Measurements from ENCODE around the gene MRRF.
"Not testable (repeated sequence)": the region's sequence is repeated elsewhere in the genome, so short reads cannot be mapped to it uniquely, and the experiment has no call there.

MRRF gene

GRCh38 chr9:122360891-122361290 is 96.2 kb downstream of the MRRF start:
- peak; percentile 49 for DNase-seq (ENCODE audit: low read depth)

GRCh38 chr9:122363131-122363530 is 98.4 kb downstream of the MRRF start:
- not testable (repeated sequence) for DNase-seq (ENCODE audit: low read depth)

DNA sequence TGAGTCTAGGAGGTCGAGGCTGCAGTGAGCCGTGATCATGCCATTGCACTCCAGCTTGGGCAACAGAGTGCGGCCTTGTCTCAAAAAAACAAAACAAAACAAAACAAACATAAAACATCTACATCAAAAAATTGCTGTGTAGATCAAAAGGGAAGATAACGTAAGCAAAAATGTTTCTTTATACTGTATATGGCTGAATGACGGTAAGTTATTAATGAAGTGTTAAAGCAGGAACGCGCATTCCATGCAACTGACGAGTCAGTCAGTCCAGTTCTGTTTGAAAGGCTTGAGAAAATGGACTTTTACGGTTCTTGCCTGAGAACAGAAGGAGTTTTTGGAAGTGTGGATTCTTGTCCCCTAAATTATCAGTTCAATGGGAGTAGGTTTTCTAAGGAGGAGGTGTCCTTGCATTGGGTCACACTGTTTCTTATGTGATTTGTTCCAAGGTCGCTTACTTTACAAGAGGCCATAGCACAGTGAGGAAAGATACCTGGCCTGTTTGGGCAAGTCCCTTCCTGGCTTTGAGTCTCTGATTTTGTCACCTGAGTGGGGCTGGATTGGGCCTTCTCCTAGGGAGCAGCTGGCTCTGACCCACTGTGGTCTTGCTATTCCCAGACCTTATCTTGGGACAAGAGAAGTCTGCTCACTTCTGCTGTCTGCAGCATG is 99.6 kb downstream of the MRRF start:
- peak; percentile 70 for DNase-seq (ENCODE audit: low read depth)

GRCh38 chr9:122364783-122365150 is 100.1 kb downstream of the MRRF start:
- DNase-seq (ENCODE audit: low read depth) = peak; percentile 29

- peak; percentile 57 for DNase-seq (ENCODE audit: low read depth)
Observed at GRCh38 chr9:122366074-122366660, 101.5 kb downstream of the MRRF start.

- no peak for DNase-seq (ENCODE audit: low read depth)
Observed at GRCh38 chr9:122367065-122367464, 102.4 kb downstream of the MRRF start.

DNA sequence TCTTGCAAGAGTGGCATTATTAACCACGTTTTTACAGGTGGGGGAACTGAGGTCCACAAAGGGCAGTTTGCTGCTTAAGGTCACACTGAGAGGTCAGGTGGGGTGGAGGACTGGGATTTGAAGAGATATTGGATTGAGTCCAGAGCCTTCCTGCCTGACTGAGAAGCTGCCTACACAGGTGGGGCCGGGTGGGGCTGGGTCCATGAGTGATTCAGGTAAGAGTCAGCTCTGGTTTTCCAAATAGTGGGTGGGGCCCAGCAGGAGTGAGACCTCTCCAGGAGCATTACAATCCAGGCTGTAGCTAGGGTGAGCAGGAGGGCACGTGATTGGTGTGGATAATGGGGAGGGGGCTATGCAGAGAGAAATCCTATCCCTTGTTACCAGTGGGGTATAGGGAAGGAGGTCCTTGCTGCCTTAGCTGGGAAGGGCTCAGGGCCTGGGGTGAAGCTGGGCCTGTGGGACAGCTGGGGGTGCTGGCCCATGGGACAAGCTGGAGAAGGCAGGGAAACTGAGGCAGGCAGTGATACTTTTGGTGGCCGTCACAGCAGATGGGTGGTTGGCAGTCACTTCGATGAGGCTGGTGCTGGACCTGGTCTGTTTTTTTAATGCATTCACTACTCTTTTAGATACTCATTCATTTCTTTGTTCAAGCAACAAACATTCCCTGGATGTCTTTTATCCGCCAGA is 103.2 kb downstream of the MRRF start:
- DNase-seq (ENCODE audit: low read depth) = no peak

- DNase-seq (ENCODE audit: low read depth) = no peak
Observed at GRCh38 chr9:122368642-122369041, 104.0 kb downstream of the MRRF start.

DNA sequence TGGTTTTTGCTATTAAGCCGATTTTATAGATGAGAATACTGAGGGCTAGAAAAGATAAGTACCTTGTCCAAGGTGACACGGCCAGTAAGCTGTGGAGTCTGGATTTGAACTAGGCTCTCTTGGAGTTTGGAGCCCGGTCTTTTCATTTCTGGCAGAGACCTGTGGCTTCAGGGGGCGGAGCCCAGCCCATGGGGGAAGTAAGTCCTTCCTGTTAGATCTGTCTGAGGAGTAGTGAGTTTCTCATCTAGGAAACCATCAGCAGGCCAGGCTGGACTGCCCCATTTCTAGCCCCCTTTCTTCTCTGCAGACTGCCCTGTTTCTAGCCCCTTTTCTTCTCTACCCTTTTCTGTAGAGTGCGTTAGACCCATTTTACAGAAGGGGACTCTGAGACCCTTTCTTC is 105.6 kb downstream of the MRRF start:
- DNase-seq (ENCODE audit: low read depth) = no peak

GRCh38 chr9:122370869-122371755 is 106.4 kb downstream of the MRRF start, which contains the start of gene PTGS1:
Gene PTGS1 (plus strand): TSS chr9:122371024. CDS start chr9:122371085, 61 bp downstream.
- no peak for DNase-seq (ENCODE audit: low read depth)

DNA sequence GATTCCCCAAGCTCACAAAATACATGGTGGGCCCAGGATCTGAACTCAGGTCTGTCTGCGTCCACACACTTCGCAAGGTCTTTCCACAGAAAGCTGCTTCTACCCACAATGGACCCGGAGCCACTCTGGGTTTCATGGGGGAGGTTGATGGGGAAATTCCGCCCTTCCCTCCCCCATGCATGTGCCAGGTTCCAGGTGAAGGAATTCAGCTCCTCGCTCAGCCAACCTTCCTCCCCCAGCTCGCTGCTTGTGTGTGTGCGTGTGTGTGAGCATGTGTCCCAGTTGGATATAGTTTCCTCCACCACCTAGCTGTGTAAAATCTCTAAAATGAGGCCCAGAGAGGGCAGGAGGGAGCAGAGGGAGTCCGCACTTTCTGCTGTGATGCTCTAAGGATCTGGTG is 107.2 kb downstream of the MRRF start:
- DNase-seq (ENCODE audit: low read depth) = no peak

DNA sequence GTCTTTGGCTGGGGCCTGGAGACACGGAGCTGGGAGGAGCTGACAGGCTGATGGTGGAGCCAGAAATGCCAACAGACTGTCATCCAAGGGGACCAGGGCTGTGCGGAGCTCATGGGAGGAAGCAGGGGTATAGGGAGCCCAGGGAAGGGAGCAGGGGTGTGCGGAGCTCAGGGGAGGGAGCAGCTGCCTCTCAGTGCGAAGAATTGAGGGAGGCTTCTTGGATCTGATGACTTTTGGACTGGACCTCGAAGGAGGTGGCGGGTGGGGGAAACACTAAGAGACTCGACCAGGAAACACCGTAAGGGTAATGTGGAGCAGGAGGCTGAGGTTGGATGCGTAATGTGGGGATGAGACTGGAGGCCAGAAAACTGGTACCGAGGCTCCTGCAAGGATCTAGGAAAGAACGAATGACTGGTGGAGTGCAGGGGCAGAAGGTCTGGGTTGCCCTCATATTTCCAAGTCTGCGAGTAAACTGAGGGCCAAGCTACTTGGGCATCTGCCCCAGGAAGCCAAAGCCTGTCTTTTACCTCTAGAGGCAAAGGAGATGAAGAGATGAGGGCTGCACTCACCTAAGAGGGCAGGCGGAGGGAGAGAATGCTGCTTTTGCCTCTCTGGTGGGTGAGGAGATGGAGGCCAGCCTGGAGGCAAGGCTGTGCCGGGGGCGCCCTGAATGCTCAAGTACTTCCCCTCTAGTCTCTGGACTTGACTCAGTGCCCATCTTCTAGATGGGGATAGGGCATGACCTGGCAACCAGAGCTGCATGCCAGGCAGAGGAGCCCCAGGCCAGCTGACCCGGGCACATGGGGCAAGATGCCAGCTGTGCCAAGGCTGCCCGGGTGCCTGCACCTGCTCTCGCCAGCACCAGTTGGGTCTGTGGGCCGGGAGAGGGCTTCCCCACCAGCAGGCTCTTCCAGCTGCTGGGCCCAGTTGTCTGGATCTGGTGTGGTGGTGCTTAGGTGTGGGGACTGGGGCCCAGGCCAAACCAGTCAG is 108.5 kb downstream of the MRRF start:
- DNase-seq (ENCODE audit: low read depth) = no peak

DNA sequence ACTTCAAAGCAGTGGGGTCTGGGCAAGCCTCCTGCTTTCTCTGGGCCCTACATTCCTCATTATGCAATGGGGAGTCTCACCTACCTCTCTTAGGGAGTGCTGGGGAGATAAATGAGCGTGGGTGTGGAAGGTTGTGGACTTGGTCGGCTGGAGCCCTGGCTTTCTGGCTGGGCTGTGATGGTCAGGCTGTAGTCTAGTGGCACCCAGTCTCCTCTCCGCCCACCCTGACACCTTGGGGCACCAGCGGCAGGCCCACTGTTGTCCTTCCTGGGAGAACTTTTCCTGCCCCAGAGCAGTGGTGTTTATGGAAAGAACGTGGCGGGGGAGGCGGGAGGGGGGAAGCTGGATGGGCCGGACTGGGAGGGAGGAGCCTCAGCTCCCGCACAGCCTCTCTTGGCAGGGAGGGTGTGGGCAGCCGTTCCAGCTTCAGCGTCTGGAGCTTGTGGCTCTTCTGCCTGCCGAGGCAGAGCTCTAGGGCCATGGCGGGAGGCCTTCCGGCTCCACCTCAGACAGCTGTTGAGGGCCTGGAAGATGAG is 110.3 kb downstream of the MRRF start:
- DNase-seq (ENCODE audit: low read depth) = peak; percentile 65

DNA sequence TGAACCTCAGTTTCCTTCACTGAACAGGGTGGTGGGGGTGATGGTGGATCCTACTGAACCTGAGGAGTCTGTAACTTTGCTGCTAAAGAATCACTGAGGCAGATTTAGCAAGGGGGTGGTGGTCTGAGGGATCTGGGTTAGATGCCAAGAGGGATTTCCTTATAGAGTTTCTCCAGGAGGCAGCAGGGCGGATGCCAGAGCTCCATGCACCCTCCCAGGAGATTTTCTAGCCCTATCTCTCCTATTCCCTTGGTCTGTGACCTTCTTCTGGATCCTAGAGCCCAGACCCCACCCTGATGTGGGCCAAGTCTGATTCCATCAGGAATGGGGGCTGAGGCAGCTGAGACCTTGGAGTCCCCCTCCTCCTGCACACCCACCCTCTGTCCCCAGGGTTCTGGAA is 112.1 kb downstream of the MRRF start:
- DNase-seq (ENCODE audit: low read depth) = no peak

DNA sequence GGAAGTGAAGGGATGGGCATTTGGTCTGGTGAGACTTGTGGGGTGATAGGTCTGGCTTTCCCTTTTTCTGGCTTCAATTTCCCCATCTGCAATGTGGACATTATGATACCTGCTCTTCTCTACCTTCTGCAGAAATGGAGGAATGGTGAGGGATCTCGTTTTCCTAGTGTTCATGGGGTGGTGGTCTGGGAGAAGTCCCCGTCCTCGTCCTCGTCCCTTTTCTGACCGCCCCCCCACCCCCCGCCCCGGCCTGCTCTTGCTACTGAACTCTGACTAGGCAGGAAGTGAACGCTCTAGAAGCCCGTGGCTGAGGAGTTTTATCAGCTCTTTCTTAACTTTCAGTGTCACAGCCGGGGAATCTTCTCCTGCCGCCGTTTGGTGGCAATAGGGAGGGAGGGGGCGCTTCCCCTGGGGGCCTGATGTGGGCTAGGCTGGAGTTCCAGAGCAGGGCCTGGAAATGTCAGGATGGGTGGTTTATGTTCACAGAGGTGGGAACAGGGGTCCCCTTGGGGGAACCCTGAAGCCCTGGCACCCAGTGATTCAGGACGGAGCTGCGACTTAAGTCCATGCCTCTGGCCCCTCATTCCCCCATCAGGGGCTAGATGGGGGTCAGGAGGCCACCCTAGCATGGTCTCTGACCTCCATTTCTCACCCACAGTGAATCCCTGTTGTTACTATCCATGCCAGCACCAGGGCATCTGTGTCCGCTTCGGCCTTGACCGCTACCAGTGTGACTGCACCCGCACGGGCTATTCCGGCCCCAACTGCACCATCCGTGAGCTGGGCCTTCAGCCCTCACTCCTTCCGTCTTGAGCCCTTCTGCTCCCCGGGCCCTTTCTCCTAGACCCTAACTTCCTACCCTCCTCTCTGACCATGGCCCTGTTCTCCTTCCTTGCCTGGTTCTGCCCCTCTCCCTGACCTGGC is 112.8 kb downstream of the MRRF start:
- DNase-seq (ENCODE audit: low read depth) = no peak

- DNase-seq (ENCODE audit: low read depth) = no peak
Observed at GRCh38 chr9:122378236-122378635, 113.6 kb downstream of the MRRF start.

- DNase-seq (ENCODE audit: low read depth) = no peak
Observed at GRCh38 chr9:122379340-122379739, 114.7 kb downstream of the MRRF start.

GRCh38 chr9:122380293-122380692 is 115.6 kb downstream of the MRRF start:
- no peak for DNase-seq (ENCODE audit: low read depth)
